Measurements from ENCODE around the gene MNT.

MNT gene

DNA sequence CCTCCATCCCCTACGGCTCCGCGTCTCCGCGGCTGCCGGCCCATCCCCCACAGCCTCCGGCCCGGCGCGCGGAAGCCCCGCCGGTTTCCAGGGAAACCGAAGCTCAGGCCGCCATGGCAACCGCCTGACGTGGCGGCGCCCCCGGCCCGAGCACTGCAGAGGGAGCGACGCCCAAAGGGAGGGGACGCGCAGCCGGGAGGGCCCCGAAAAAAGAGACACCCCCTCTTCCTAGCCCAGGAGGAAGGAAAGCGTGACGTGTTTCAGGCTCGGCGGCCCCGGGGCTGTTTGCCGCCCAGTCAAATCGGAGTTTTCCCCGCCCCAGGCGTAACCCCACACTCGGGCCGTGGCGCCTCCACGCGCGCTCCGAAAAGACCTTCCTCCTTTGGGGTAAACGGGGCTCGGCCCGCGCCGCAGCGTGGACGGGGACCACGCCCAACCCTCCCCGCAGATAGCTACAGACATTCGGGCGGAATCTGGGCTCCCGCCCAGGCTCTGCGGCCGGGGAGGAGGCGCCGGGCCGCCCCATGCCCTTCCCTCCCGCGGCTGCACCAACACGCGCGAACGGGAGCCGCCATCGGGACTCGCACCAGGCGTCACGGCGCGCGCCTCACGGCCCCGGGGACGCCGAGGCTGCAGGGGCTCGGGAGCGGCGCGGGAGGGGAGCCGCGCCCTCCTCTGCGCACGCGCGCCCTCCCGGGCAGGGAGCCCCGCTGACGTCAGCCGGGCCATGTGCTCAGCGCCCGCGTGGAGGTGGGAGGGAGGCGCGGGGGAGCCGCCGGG is 7.5 kb downstream of the MNT start:
- Histone ChIP-seq H3K9me3 (ENCODE audit: control insufficient read depth, low read depth, low read length) (no peaks in the 10 kb centered on the region), H3K36me3 (ENCODE audit: control insufficient read depth, low read depth, low read length) (no peaks in the 10 kb centered on the region), H3K9ac (ENCODE audit: low read length) (peak overlapping the region; percentile 97), H3K27me3 (ENCODE audit: control insufficient read depth, insufficient read depth, low read length) (no peaks in the 10 kb centered on the region), H3K4me3 (ENCODE audit: low read length) (peak overlapping the region; percentile 76), H3K4me1 (ENCODE audit: control insufficient read depth, low read depth, low read length) (peaks cover 25% of the 10 kb centered on the region), H3K27ac (ENCODE audit: low read length) (peak overlapping the region; percentile 95)

DNA sequence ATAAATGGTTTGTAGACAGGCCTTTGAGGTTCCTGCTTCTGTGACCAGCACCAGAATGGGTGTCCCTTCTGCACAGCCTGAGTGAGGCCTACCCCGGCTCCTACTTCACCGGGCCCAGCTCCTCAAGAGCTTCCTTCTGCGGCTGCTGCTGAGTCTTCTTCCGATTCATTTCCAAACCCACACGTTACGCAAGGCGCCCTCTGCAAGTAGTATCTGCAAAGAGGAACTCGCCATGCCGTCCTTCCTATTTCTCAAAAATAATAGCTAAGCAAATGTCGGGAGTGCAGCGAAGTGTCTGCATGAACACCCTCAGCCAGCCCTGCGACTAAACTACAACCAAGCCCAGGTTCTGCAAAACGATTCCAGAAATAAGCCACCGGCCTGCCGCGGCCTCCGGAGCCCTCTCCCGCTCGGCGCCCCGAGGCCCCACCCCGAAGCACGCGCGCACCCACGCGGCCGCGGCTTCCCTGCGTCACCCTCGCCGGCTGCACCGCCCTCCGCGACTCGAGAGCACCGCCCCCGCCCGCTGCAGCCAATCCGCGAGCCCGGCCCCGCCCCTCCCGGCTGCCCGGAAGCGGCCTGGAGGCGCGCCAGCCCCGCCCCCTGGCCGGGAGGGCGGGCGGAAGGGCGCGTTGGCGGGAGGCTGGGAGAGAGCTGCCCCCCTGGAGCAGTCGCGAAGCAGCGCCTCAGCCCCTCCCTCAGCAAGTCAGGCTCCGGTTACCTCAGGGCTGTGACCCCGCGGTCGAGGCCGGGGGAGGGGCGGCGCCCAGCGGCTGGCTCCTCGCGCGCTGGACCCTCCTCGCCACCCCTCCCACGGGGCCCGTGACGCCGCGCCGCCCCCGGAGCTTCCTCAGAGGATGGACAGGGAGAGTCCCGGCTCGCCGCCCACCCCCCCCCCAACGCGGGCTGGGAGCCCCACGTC is 8.3 kb downstream of the MNT start:
- H3K4me1 ChIP-seq (ENCODE audit: control insufficient read depth, low read depth, low read length): peaks cover 17% of the 10 kb centered on the region
- no peaks in the 10 kb centered on the region for H3K27me3 ChIP-seq (ENCODE audit: control insufficient read depth, insufficient read depth, low read length)
- H3K27ac ChIP-seq (ENCODE audit: low read length): no peak overlapping the region
- no peaks in the 10 kb centered on the region for H3K36me3 ChIP-seq (ENCODE audit: control insufficient read depth, low read depth, low read length)
- H3K4me3 ChIP-seq (ENCODE audit: low read length): peak overlapping the region; percentile 76
- H3K9ac ChIP-seq (ENCODE audit: low read length): peak overlapping the region; percentile 97
- H3K9me3 ChIP-seq (ENCODE audit: control insufficient read depth, low read depth, low read length): no peaks in the 10 kb centered on the region

DNA sequence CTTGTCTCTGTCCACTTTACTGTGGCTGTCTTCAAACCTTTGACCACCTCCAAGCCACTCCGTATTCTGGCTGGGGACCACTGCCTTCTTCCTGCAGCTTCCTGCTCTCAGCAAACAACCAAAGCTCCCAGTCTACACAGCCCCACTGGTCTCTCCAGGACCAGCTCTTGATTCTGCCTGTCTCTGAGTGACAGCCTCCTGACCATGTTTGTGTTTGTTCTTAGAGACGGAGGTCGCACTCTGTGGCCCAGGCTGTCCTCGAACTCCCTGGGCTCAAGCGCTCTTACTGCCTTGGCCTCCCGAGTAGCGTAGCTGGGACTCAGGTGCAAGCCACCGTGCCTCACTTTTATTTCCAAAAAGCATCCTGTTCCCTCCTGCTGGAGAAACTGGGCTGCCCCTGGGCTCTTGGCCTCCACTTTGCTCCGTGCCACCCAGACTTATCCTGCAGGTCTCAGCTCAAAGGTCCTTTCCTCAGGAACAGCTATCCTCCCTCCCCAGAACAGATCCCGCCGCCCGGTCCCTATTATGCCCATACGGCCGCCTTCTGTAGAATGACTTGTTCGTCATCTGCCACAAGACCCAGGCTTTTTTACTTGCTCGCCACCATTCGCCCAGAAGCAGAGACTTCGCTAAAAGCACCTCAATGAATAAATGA is 9.1 kb downstream of the MNT start:
- Histone ChIP-seq H3K9ac (ENCODE audit: low read length) (peak overlapping the region; percentile 66), H3K27me3 (ENCODE audit: control insufficient read depth, insufficient read depth, low read length) (no peaks in the 10 kb centered on the region), H3K27ac (ENCODE audit: low read length) (no peak overlapping the region), H3K4me3 (ENCODE audit: low read length) (peak overlapping the region; percentile 72), H3K9me3 (ENCODE audit: control insufficient read depth, low read depth, low read length) (no peaks in the 10 kb centered on the region), H3K36me3 (ENCODE audit: control insufficient read depth, low read depth, low read length) (no peaks in the 10 kb centered on the region), H3K4me1 (ENCODE audit: control insufficient read depth, low read depth, low read length) (peaks cover 12% of the 10 kb centered on the region)

DNA sequence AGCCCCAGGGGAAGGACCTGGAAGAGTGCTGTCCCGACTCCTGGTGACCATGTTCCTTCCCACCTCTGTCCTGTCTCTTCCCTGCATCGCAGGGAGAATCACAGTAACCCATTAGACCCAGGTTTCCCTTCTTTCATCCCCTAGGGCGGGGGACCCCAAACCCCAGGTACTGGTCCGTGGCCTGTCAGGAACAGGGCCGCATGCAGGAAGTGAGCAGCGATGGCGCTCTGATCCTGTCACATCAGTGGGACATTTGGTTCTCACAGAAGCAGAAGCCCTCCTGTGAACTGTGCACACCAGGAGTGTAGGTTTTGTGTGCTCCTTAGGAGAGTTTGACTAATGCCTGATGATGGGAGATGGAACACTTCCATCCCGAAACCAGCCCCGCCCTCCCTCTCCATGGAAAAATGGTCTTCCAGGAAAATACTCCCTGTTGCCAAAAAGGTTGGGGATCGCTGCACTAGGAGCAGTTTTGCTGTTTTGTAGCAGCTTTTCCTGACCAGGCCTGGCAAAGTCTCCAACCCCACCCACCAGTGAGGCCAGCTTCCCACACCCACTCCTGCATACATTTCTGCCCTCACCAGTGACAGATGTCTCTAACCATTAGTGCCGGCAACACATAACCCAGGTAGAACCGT is 10.5 kb downstream of the MNT start:
- Histone ChIP-seq H3K36me3 (ENCODE audit: control insufficient read depth, low read depth, low read length) (no peaks in the 10 kb centered on the region), H3K9ac (ENCODE audit: low read length) (no peak overlapping the region), H3K27ac (ENCODE audit: low read length) (no peak overlapping the region), H3K27me3 (ENCODE audit: control insufficient read depth, insufficient read depth, low read length) (no peaks in the 10 kb centered on the region), H3K4me3 (ENCODE audit: low read length) (no peak overlapping the region), H3K4me1 (ENCODE audit: control insufficient read depth, low read depth, low read length) (peaks cover 8% of the 10 kb centered on the region), H3K9me3 (ENCODE audit: control insufficient read depth, low read depth, low read length) (no peaks in the 10 kb centered on the region)

DNA sequence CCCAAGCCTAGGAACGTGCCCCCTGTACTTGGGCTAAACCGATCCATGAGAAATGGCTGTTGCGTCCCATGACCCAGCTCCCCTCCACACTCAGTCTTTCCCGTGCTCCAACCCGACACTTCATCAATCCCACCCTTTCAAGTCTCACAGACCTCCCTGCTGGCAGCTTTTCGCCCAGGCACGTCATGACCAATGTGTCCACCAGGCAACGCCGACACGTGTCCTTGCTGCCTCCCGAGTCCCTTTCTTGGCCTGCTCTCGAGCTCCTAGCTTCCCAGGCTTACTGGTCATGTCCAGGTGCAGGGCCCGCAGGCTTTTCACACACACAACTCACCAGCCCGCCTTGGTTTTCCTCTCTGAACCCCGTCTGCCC is 12.2 kb downstream of the MNT start:
- Histone ChIP-seq H3K27ac (ENCODE audit: low read length) (no peak overlapping the region), H3K4me1 (ENCODE audit: control insufficient read depth, low read depth, low read length) (peaks cover 5% of the 10 kb centered on the region), H3K9ac (ENCODE audit: low read length) (no peak overlapping the region), H3K4me3 (ENCODE audit: low read length) (no peak overlapping the region), H3K36me3 (ENCODE audit: control insufficient read depth, low read depth, low read length) (no peaks in the 10 kb centered on the region), H3K9me3 (ENCODE audit: control insufficient read depth, low read depth, low read length) (no peaks in the 10 kb centered on the region), H3K27me3 (ENCODE audit: control insufficient read depth, insufficient read depth, low read length) (no peaks in the 10 kb centered on the region)

DNA sequence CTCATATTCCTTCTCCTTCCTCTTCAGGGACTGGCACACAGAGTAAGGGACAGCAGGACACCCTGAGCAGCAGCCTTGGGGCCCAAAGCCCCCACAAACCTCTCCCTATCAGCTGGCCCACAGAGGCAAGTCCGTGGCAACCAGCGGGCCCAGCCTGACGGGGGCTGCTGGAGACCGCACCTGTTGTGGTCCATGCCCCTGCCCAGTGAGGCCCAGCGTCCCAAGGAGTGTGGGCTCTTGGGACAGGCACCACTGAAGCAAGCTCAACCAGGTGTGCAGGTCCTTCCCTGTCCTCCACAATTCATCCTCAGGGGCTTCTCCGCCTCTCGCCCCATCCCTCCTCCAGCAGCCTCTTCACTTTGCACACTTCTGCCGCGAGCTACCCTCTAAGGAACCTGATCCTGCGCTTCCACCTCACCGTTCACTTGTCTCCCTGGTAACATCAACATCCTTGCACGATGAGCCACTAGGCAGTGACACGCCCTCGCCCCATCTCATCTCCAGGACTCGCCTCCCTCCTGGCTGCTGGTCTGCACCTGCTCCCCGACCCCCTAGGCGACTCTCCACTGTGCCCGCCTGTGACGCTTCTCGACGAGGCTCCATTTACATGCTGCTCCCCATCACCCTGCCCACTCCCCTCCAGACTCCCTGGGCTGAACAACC is 12.7 kb downstream of the MNT start:
- no peaks in the 10 kb centered on the region for H3K27me3 ChIP-seq (ENCODE audit: control insufficient read depth, insufficient read depth, low read length)
- H3K4me3 ChIP-seq (ENCODE audit: low read length): no peak overlapping the region
- no peak overlapping the region for H3K9ac ChIP-seq (ENCODE audit: low read length)
- H3K36me3 ChIP-seq (ENCODE audit: control insufficient read depth, low read depth, low read length): no peaks in the 10 kb centered on the region
- no peak overlapping the region for H3K27ac ChIP-seq (ENCODE audit: low read length)
- H3K9me3 ChIP-seq (ENCODE audit: control insufficient read depth, low read depth, low read length): no peaks in the 10 kb centered on the region
- H3K4me1 ChIP-seq (ENCODE audit: control insufficient read depth, low read depth, low read length): peaks cover 5% of the 10 kb centered on the region

DNA sequence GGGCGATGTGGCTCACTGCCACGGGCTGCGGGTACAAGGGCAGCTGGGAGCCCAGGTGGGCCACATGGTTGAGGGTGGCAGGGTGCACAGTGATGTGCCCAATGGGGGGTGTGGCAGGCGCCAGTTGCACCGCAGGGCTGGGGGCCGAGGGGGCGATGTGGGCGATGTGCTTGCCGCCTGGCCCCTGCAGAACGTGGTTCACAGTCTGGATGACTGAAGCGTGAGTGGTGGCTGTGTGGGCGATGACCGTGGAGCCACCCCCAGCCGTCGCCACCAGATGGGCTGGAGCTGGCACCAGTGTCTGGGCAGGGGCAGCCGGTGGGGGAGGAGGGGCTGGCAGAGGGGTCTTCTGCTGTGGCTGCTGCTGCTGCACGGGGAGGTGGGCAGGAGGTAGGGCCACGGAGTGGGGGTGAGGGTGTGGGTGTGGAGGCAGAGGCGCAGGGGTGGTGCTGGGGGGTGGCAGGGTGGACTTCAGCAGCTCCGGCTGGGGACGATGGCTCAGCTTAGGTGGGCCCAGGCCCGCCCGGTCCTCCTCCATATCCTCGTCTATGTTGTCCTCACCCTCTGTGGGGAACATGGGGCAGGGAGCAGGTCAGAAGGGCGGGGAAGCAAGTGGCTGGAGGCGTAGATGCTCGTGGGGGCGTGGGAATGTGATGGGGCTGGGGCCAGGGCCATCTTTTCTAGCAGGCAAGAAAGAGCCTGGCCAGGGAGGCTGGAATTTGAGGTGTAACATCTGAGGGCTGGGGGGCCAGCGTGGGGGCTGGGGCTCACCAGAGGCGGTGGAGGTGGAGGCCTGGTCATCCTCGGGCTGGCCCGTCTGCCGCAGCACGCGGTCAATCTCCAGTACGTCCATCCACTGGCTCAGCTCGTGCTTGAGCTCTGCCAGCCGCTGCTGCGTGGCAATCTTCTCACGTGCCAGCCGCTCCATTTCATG is 13.5 kb downstream of the MNT start:
- Histone ChIP-seq H3K27me3 (ENCODE audit: control insufficient read depth, insufficient read depth, low read length) (no peaks in the 10 kb centered on the region), H3K9me3 (ENCODE audit: control insufficient read depth, low read depth, low read length) (no peaks in the 10 kb centered on the region), H3K9ac (ENCODE audit: low read length) (no peak overlapping the region), H3K27ac (ENCODE audit: low read length) (no peak overlapping the region), H3K4me1 (ENCODE audit: control insufficient read depth, low read depth, low read length) (peaks cover 5% of the 10 kb centered on the region), H3K4me3 (ENCODE audit: low read length) (no peak overlapping the region), H3K36me3 (ENCODE audit: control insufficient read depth, low read depth, low read length) (no peaks in the 10 kb centered on the region)

DNA sequence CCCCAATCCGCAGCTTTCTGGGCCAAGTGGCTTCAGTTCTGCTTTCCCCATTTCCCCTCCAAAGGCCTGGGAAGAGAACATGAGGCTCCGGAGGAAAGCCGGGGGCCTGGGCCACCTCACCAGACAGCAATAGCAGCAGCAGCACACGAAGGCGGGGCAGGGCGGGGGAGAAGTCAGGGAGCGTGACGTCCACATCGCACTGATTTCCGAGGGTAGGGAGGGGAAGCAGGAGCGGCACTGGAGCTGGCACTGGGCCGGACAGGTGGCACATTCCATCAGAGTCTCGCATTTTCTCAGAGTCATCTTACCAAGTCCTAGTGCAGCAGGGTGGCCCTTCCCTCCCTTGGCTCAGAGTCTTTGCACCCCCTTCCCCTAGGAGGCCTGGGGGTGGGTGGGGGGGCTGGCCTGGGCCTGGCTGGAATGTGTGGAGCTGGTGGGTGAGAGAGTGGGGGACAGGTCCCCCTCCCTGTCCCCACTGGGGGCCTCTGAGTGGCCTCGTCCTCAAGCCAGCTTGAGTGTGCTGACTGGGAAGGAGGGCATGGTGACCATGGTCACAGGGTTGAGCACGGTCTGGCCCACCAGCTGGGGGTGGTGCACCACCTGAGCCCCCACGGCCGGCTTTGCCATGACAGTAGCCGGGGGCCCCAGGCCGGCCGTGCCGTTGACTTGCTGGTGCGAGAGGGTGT is 14.3 kb downstream of the MNT start:
- H3K9me3 ChIP-seq (ENCODE audit: control insufficient read depth, low read depth, low read length): no peaks in the 10 kb centered on the region
- H3K9ac ChIP-seq (ENCODE audit: low read length): no peak overlapping the region
- H3K36me3 ChIP-seq (ENCODE audit: control insufficient read depth, low read depth, low read length): no peaks in the 10 kb centered on the region
- H3K4me3 ChIP-seq (ENCODE audit: low read length): no peak overlapping the region
- no peaks in the 10 kb centered on the region for H3K27me3 ChIP-seq (ENCODE audit: control insufficient read depth, insufficient read depth, low read length)
- no peak overlapping the region for H3K27ac ChIP-seq (ENCODE audit: low read length)
- H3K4me1 ChIP-seq (ENCODE audit: control insufficient read depth, low read depth, low read length): peaks cover 5% of the 10 kb centered on the region

DNA sequence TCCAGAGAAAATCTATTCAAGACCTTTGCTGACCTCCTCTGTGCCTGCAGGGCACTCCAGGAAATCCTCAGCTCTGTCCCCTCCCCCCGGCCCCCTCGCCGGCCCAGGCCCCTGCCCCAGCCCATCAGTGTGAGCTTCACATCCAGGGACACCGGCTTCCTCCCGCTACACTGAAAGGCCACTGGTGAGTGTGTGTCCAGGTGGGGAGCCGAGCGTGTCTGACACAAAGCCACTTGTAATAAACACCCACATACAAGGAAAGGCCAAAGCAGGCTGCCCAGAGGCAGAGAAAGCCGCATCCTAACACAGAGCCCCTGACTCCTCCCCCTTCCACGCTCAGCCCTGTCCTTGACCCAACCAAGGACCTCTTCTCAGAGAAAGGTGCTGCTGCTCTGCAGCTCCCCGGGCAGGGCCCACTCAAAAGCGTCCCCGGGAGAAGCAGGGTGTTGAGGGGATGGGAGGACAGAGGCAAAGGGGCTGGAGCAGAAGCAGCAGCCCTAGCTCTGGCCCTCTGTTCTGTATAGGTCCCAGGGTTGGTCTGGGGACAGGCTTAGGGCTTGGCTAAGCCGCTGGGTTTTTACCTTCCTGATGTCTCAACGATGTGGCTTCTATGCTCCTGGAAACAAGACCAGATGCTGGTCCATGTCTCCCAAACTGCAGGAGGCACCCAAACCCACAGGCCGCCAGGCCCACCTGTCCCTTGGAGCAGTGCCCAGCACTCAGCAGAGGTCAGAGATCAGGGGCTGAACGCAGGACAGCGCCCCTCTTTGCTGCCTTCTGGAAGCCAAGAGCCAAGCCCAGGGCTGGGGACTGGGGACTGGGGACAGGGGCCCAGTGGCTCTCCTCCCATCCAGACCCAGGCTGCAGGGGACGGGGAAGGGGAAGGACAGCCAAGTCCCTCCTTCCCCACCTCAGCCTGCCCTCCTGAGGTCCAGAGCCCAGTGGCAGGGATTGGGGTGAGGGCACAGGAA is 15.3 kb downstream of the MNT start:
- Histone ChIP-seq H3K27ac (ENCODE audit: low read length) (no peak overlapping the region), H3K4me1 (ENCODE audit: control insufficient read depth, low read depth, low read length) (peaks cover 5% of the 10 kb centered on the region), H3K9ac (ENCODE audit: low read length) (no peak overlapping the region), H3K36me3 (ENCODE audit: control insufficient read depth, low read depth, low read length) (no peaks in the 10 kb centered on the region), H3K4me3 (ENCODE audit: low read length) (no peak overlapping the region), H3K27me3 (ENCODE audit: control insufficient read depth, insufficient read depth, low read length) (no peaks in the 10 kb centered on the region), H3K9me3 (ENCODE audit: control insufficient read depth, low read depth, low read length) (no peaks in the 10 kb centered on the region)
